ENCODE measurements around the gene B3GALT4.
A peak's percentile ranks its signal among the peaks of the same experiment; 100 is the strongest.
"Not testable (repeated sequence)": the region's sequence is repeated elsewhere in the genome, so short reads cannot be mapped to it uniquely, and the experiment has no call there.

B3GALT4 gene

DNA sequence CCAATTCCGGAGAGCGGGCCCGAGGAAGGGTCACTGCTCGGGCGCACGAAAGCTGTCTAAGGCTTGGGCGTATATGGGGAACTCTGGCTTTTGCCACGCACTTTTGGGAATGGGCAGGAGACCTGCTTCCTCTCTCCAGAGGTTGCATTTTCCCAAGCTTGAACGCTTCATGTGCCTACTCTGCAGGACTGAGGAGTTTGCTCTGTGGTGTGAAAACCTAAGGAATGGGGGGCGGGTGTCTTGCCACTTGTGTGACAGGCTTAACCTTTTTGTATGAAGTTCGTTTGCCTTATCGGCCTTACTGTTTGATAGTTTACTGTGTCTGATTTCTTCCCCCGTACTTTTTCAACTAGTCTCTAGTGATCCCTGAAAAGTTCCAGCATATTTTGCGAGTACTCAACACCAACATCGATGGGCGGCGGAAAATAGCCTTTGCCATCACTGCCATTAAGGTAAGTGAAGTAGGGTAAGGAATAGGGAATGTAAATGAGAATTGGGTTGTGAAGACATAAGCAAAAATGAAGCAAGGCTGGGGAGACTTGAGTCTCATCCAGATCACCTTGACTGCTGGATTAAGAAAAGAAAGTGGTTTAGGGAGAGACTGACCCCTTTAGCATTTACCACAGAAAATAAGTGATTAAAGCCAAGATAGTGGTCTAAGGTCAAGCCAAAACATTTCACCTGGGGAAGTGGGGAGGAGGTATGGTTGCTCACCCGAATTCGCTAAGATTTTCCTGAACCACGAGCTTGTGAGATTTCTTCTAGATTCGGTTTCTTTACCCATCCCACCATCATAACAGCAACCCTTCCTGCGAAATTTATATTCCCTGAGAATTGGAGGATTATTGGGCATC, 4.4 kb upstream of the B3GALT4 start:
- DNase-seq (ENCODE audit: low read depth) = no peak

DNA sequence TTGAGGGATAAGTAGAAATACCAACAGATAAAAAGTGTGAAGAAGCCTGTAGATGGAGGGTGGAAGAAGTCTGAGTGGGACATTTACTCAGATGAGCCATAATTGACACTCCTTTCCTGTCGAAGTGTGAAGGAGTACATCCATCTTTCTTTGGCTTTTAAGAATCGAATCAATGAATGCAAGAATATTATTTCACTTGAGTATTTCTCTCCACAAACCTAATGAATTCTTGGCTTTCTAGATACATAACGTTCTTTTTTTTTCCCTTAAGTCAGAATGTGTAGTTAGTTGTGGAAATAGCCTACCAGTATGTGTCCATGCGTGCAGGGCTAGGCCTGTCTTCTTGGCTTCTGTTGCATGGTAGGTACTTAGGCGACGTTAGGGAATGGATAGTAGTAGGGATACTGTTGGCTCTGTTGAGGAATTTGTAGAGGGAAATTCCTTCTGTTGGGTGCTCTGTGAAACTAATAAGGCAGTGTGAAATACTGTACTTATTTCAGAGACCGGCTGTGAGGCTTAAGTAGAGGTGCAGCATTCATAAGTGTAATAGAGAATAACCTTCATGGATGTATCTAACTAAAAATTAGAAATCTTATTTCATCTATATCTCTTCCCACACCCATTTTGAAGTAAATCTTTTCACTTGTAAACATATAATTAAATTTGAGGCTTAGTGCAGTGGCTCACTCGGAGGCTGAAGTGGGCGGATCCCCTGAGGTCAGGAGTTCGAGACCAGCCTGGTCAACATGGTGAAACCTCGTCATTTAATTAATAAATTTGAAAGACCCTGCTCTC, 3.6 kb upstream of the B3GALT4 start:
- DNase-seq (ENCODE audit: low read depth) = no peak

DNA sequence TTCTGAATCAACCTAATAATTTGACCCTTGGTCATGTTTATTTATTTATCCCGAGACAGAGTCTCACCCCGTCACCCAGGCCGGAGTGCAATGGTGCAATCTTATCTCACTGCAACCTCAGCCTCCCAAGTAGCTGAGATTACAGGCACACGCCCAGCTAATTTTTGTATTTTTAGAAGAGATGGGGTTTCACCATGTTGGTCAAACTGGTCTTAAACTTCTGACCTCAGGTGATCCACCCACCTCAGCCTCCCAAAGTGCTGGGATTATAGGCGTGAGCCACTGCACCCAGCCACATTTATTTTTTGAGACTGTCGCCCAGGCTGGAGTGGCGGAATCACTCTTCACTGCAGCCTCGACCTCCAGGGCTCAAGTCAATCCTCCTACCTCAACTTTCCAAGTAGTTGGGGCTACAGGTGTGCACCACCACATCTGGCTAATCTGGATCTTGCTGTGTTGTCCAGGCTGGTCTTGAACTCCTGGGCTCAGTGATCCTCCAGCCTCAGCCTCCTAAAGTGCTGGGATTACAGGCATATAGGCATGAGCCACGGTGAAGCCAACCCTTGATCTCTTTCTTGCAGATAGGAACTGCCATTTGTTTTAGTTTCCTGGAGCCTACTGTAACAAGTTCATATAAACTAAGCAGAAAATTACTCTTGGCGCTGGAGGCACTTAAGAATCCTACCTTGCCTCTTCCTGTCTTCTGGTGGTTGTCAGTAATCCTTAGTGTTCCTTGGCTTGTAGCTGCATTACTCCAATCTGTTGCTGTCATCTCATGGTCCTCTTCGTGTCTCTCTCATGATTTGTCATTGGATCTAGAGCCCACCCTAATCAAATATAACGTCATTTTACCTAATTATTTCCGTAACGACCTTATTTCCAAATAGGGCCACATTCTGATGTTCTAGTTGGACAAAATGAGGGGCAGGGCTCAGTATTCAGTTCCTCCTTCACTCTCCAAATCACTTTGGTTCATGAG, 2.7 kb upstream of the B3GALT4 start:
- no peak for DNase-seq (ENCODE audit: low read depth)

DNA sequence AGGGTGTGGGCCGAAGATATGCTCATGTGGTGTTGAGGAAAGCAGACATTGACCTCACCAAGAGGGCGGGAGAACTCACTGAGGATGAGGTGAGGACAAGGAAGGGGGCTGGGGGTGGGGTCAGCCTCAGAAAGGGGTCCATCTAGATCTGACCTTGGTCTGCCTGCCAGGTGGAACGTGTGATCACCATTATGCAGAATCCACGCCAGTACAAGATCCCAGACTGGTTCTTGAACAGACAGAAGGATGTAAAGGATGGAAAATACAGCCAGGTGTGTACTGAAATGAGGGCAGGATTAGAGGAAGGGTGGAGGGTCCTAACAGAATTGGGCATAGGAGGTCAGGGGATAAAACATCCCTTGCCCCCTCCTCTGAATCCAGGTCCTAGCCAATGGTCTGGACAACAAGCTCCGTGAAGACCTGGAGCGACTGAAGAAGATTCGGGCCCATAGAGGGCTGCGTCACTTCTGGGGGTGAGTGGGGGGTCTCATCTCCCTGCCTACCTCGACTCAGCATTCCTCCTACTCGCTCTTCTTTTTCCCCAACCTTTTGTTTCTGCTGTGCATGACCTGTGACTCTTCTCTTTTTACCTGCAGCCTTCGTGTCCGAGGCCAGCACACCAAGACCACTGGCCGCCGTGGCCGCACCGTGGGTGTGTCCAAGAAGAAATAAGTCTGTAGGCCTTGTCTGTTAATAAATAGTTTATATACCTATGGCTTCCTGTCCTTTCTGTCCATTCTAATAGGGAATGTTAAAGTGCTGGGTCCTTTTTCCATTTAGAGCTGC, 935 bp upstream of the B3GALT4 start:
- not testable (repeated sequence) for DNase-seq (ENCODE audit: low read depth)

DNA sequence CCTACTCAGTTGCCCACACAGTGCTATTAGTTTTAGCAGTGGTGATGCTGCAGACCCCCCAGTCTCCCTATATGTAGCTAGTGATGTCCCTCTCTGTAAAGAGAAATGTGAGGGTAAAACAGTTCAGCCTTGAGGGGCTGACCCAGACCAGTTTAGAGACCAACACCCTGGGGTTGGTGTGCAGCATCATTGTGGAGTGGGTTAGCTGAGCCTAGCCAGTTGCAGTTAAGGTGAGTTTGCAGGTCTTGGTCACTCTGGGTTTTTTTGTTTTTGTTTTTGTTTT, 401 bp upstream of the B3GALT4 start:
- no peak for DNase-seq (ENCODE audit: low read depth)

DNA sequence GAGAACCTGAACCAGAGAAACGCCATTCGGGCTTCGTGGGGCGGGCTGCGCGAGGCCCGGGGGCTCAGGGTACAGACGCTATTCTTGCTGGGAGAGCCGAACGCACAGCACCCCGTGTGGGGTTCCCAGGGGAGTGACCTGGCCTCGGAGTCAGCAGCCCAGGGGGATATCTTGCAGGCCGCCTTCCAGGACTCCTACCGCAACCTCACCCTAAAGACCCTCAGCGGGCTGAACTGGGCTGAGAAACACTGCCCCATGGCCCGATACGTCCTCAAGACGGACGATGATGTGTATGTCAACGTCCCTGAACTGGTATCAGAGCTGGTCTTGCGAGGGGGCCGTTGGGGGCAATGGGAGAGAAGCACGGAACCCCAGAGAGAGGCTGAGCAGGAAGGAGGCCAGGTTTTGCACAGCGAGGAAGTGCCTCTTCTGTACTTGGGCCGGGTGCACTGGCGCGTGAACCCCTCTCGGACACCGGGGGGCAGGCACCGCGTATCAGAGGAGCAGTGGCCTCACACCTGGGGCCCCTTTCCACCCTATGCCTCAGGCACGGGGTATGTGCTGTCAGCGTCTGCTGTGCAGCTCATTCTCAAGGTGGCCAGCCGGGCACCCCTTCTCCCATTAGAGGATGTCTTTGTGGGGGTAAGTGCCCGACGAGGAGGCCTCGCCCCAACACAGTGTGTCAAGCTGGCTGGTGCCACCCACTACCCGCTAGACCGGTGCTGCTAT, 904 bp downstream of the B3GALT4 start:
- no peak for DNase-seq (ENCODE audit: low read depth)

DNA sequence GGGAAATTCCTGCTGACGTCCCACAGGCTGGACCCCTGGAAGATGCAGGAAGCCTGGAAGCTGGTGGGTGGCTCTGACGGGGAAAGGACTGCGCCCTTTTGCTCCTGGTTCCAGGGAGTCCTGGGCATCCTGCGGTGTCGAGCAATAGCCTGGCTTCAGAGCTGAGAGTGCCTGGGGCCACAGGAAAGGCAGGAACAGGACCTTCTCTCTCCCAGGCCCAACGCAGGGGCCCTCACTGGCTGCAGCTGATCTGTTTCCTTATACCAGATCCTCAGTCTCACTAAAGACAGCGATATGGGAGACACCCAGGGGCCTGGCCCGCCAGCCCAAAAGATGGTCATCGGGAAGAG, 1.4 kb downstream of the B3GALT4 start:
- no peak for DNase-seq (ENCODE audit: low read depth)

DNA sequence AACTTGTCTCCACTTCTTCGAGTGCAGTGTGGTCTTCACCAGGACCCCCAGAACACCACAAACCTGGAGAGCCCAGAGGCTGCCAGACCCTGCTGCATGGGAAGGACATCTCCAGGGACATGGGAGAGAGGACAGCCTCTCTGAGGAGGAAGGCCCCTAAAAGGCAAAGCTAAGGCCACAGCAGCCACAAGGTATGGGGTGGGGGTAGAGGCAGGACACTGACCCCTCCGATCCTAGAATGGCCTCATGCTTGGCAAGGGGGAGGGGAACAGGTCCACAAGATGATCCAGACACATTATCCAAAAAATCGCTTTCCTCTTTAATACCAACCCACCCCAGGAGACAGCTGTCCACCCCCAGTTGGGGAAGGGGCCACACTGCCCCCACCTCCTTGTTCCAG, 1.9 kb downstream of the B3GALT4 start:
- no peak for DNase-seq (ENCODE audit: low read depth)

DNA sequence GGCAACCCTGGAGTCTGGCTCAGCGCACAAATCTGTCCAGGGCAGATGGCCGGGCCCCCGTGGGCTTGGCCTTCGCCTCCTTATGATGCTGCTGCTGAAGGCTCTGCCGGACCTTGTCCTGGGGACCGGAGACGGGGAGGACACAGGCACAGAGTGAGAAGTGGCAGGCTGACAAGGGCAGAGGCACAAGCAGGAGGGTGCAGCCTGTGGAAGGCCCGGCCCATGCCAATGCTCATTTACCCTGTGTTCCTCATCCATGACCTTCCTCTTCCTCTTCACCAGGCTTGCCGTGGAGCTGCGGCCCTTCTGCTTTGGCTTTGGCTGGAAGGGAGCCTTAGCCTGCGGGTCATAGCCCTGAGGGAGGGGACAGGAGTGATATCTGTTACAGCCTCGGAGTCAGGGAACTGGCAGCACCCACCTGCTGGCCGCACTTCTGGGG, 2.4 kb downstream of the B3GALT4 start:
- no peak for DNase-seq (ENCODE audit: low read depth)

DNA sequence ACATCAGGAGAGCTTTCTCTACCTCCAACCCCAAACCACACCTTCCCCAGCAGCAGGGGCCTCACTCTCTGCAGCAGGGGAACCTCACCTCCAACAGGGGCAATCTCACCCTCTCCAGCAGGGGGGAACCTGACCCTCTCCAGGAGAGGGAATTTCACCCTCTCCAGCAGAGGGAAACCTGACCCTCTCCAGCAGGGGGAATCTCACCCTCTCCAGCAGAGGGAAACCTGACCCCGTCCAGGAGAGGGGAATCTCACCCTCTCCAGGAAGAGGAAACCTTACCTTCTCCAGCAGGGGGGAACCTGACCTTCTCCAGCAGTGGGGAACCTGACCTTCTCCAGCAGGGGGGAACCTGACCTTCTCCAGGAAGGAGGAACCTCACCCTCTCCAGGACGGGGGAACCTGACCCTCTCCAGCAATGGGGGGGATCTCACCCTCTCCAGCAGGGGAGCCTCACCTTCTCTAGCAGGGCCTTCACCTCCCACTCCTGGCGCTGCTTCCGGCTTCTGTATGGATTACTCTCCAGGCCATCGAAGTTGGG, 3.1 kb downstream of the B3GALT4 start:
- DNase-seq (ENCODE audit: low read depth) = no peak

DNA sequence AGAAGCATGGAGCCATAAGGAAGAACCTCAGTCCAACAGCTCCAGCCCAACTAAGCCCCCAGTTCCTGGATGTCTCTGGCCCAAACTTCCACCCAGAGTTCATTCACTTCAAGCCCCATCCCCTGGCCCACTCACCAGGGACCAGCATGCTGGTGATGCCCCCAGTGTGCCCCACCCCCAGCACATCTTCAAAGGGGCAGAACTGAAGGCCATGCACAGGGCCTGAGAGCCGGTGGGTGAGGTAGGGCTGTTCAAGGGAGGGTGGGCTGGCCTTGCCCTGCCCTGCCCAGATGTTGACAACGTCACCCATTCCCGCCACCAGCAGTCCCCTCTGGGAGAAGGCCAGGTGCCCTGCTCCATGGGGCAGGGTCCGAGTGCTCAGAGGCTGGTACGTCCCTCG, 3.6 kb downstream of the B3GALT4 start:
- DNase-seq (ENCODE audit: low read depth) = no peak

DNA sequence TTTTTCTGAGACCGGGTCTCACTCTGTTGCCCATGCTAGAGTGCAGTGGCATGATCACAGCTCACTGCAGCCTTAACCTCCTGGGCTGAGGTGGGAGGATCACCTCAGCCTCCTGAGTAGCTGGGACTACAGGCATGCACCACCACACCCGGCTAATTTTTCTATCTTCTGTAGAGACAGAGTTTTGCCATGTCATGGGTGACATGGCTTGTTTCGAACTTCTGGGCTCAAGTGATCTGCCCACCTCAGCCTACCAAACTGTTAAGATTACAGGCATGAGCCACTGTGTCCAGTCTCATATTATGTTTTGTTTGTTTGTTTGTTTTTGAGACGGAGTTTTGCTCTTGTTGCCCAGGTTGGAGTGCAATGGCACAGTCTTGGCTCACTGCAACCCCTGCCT, 8.3 kb downstream of the B3GALT4 start:
- not testable (repeated sequence) for DNase-seq (ENCODE audit: low read depth)

DNA sequence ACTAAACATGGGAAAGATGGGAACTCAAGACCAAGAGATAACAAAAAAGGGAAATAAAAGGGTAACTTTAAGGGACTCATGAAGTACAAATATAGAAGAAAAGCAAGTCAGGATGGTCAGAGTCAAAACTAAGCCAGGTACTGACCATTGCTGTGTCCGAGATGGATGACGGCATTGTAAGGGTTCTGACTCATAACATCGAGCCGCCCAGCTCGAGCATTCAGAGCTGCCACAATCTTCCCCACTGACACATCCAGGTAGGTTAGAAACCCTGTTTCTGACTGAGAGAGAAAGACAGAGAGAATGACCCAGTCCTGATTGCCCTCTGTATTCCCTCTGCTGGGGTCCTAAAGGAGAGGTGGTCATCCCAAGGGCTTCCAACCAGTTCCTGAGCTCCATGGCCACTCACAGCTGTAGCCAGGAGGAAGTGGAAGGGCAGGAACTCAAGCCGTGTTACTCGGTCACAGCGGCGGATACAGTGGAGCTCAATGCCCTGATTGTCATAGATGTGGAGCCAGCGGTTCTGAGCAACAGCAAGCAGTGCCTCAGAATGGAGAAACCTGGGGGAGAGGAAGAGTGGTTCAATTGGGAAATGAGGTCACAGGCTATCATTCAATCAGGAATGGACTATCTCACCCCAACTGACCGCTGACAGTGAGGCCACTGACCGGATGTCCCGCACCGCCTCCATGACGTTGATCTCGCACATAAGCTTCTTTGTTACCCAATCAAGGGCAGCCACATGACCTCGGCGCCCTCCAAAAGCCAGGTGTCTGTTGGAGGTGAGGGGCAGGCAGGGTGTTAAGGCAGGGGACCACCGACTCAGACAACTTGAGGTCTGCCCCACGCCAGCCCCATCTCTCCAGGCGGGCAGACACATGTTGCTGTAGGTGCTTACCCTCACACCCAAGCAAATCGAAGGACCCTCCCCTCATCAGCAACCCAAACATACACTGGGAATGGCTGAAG, 10.3 kb downstream of the B3GALT4 start:
- no peak for DNase-seq (ENCODE audit: low read depth)

DNA sequence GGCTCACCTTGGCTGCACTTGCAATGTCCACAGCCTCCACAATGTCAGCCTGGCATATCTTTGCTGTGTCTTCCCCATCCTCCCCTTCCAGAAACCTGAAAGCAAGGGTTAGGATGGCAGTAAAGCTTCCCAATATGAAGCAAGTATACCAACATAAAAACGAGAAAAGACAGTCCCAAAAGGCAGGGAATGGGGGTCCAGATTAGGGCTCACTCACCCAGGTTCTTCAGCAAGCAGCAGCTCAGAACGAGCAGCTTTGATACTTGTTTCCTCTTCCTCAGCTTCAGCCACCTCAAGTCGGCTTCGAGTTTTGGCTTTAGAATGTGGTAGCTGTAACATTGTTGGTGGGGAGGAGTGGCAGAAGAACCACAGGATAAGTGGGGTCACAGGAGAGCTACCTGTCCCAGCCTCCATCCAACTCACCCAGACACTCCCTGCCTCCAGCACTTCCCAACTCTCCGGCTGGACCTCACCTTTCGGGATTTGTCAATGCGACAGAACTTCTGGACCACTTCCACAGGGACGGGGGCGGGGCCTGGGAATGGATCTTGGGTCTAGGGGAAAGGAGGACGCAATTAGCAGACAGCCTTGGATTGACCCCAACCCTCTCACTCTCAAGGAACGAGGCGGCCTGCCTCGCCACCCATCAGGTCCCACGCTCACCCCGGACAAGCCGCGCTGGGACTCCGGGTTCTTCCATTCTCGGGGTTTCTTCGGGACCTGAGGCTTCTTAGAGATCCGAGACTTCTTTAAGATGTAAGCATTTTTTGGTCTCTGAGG, 11.4 kb downstream of the B3GALT4 start:
- DNase-seq (ENCODE audit: low read depth) = no peak

DNA sequence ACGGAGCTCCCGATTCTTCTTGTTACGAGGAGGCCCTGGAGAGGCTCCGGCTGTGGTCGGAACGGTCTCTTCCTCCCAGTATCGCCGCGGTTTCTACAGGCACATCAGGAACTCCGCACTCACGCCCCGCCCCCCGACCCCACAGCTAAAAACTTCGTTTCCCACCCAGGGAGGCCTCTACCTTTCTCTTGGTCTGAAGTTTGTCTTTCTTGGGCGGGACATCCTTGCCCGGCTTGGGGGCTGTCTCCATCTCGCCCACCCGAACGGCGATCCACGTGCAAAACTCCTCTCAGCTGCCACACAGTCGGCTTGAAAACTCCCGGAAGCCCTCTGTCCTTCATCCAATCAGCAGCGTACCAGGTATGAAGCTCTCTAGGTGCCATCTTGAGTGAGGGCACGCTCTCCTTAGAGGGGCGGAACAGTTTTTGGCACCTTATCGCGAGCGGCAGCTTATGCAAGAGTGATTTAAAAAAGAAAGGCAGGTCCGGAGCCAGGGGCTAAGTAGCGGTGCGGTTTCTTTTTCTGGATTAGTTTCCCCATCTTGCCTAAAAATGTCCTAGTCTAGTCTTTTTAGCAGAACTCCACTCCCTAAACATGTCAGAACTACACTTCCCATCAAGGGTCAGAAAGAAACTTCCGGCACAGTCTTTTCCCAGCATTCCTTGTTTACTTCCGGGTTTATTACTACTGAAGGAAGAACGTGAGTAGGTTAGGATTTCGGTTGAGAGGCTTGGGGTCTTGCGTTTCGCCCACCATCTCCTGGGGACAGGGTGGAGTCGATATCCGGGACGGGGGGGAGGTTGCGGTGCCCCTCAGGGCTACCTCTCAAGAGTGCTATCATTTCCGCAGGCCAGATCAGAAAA, 12.2 kb downstream of the B3GALT4 start, which contains the start of the genes PFDN6 and WDR46:
Gene PFDN6, plus strand, starts transcription at position 681 of the 863 bp plus-strand sequence. CDS start 256 bp downstream, outside the sequence.
Gene WDR46, minus strand, starts transcription at position 319 of the 863 bp plus-strand sequence. Its CDS starts 69 bp downstream, at position 250.
- DNase-seq (ENCODE audit: low read depth) = peak; percentile 60

DNA sequence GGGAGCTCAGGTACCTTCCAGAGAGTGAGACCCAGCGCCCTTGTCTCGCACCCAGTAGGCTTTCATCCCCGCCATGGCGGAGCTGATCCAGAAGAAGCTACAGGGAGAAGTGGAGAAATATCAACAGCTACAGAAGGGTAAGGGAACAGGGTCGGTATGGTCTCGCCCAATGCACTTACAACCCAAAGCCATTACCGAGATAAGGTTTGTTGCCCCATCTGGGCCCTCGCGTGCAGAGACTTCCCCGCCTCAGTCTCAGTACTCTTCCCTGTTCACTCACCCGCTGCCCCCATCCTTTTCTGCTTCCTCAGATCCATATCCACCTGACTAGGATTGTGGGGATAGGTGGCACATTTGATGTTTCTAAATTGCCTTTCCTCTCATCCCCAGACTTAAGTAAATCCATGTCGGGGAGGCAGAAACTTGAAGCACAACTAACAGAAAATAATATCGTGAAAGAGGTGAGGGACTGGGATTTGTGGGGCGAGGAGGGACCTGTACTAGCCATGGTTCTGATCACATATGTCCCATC, 12.9 kb downstream of the B3GALT4 start:
- DNase-seq (ENCODE audit: low read depth) = no peak

DNA sequence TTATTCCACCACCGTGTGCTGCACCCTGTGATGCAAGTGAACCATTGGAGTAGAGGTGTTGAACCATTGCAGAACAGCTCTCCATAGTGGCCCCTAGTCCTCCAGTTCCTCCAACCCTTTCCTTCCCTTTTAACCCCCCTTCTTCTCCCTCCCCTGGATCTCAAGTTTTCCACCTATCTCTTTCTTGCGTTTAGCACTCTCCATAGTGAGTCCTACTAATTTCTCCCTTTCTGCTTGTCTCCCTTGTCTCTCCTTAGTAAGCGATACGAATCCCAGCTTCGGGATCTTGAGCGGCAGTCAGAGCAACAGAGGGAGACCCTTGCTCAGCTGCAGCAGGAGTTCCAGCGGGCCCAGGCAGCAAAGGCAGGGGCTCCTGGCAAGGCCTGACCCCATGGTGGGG, 13.5 kb downstream of the B3GALT4 start:
- DNase-seq (ENCODE audit: low read depth) = no peak

All from activated T-helper 1 cell treated with Interleukin-2 at 50 U/mL for 16 hours (primary cell).